K562 (cell line): ENCODE results near the gene GTF2A1. TPM values are rescaled to one million over a fixed set of nuclear protein-coding genes. Genes with fewer than 3 reads are reported as not detected.
"Not testable (repeated sequence)": the region's sequence is repeated elsewhere in the genome, so short reads cannot be mapped to it uniquely, and the experiment has no call there.

Experiments
- ATAC-seq: fragments of 200-7000 bp; cut with Tn5 transposase; 3 replicates; pipeline ENCODE4 v1.9.1; 2020; ENCODE audit warnings: moderate library complexity
- BruUV-seq: library from RNA; stranded (reverse); fragments of 400-500 nt; replicated peaks from 2 replicates; lab custom pipeline; 2021; lab: Mats Ljungman, UMichigan
- CTCF ChIA-PET: fragments of 300-600 bp; formaldehyde crosslinking; extraction: SDS; loops from one replicate; lab custom pipeline; 2021; ENCODE audit warnings: low intra/inter-chr PET ratio; lab: Yijun Ruan, JAX
- POLR2A ChIA-PET: fragments of 300-600, 350-650 bp; sonication (Branson Sonifier 250); formaldehyde crosslinking; extraction: SDS; loops from one replicate; lab custom pipeline; 2021; ENCODE audit warnings: antibody characterized with exemption, inconsistent platforms; lab: Yijun Ruan, JAX
- DNase-seq, 4 experiments: peaks; one replicate each; pipeline versions ENCODE4 v3.0.0 to v3.0.0-alpha.2; 2011 to 2018; ENCODE audit warnings: low spot score in 3 of 4, mixed read lengths in 3 of 4; ENCODE audit errors: extremely low read depth in 1 of 4
- FAIRE-seq: peaks from 2 replicates; lab custom pipeline; 2011; peaks lifted over from hg19 to GRCh38; lab: Jason Lieb, UNC
- H2AFZ ChIP-seq: 2 replicates; pipeline ENCODE4 v1.6.0; 2011; ENCODE audit warnings: low read depth, low read length, control low read depth, inconsistent platforms
- H3K27ac ChIP-seq: fragments of 200-600 bp; 3 replicates; pipeline ENCODE4 v1.8.0; 2011; ENCODE audit warnings: low read depth, mild to moderate bottlenecking, control low read depth, inconsistent platforms, low read length, moderate library complexity, mixed read lengths; ENCODE audit errors: extremely low read depth
- H3K27me3 ChIP-seq, 2 experiments: fragments of 300-600 bp in 1 of 2; 2 replicates in 1 of 2; 3 replicates in 1 of 2; pipeline versions ENCODE4 v1.6.0 to v1.8.0; 2011; ENCODE audit warnings: inconsistent platforms in 2 of 2, low read length in 2 of 2, mild to moderate bottlenecking in 1 of 2, mixed read lengths in 1 of 2, moderate library complexity in 1 of 2; ENCODE audit not compliant: control insufficient read depth in 2 of 2, insufficient read depth in 2 of 2
- H3K36me3 ChIP-seq: fragments of 300-600 bp; 3 replicates; pipeline ENCODE4 v1.8.0; 2011; ENCODE audit warnings: mild to moderate bottlenecking, low read length, inconsistent platforms; ENCODE audit not compliant: control insufficient read depth, insufficient read depth
- H3K4me1 ChIP-seq, 2 experiments: fragments of 200-600 bp in 1 of 2; replicated peaks in 1 of 2; 2 replicates in 1 of 2; 3 replicates in 1 of 2; pipeline versions ENCODE4 v1.5.1 to v1.8.0; 2011; ENCODE audit warnings: inconsistent platforms in 2 of 2, low read length in 2 of 2, mild to moderate bottlenecking in 1 of 2, mixed read lengths in 1 of 2, moderate library complexity in 1 of 2; ENCODE audit not compliant: control insufficient read depth in 2 of 2, insufficient read depth in 2 of 2
- H3K4me2 ChIP-seq: 2 replicates; pipeline ENCODE4 v1.6.1; 2011; ENCODE audit warnings: low read length, control low read depth, inconsistent platforms, mixed read lengths; ENCODE audit not compliant: insufficient read depth
- H3K4me3 ChIP-seq: fragments of 200-600 bp; sonication (generic), shearing (Covaris generic); 2 replicates; pipeline ENCODE4 v1.5.1; 2016; ENCODE audit warnings: control low read depth, inconsistent platforms
- H3K79me2 ChIP-seq: fragments of 200-600 bp; 3 replicates; pipeline ENCODE4 v1.8.0; 2011; ENCODE audit warnings: low read length, inconsistent platforms; ENCODE audit not compliant: control insufficient read depth, insufficient read depth
- H3K9ac ChIP-seq, 2 experiments: 2 replicates each; pipeline versions ENCODE4 v1.6.0 to v1.6.1; 2011; ENCODE audit warnings: low read depth in 2 of 2, low read length in 2 of 2, control low read depth in 1 of 2, inconsistent platforms in 1 of 2, mild to moderate bottlenecking in 1 of 2, mixed read lengths in 1 of 2; ENCODE audit not compliant: insufficient read depth in 1 of 2
- H3K9me1 ChIP-seq: one replicate; pipeline ENCODE4 v1.6.0; 2011; ENCODE audit warnings: inconsistent platforms, mild to moderate bottlenecking, low read length, moderate library complexity; ENCODE audit not compliant: control insufficient read depth, insufficient read depth
- H3K9me3 ChIP-seq: replicated peaks from 2 replicates; pipeline ENCODE4 v1.5.1; 2011; ENCODE audit warnings: low read depth, low read length, inconsistent platforms; ENCODE audit not compliant: control insufficient read depth, insufficient read depth
- H4K20me1 ChIP-seq: replicated peaks from 2 replicates; pipeline ENCODE4 v1.6.1; 2011; ENCODE audit warnings: low read length, inconsistent platforms, mixed read lengths; ENCODE audit not compliant: control insufficient read depth, insufficient read depth
- C11orf30 ChIP-seq: fragments of 450-650 bp; IDR thresholded peaks from 2 replicates; pipeline ENCODE4 v1.6.1; 2016; ENCODE audit warnings: low read depth, mild to moderate bottlenecking
- MAFF ChIP-seq: IDR thresholded peaks from 2 replicates; pipeline ENCODE4 v1.6.1; 2012; ENCODE audit warnings: low read length, improper control_type of control experiment
- MAFG ChIP-seq: fragments of 450-650 bp; conservative IDR thresholded peaks from 2 replicates; pipeline ENCODE4 v1.6.1; 2016; ENCODE audit warnings: missing genetic modification characterization, missing compliant biosample characterization
- MAFK ChIP-seq: IDR thresholded peaks from 2 replicates; pipeline ENCODE4 v1.6.1; 2011; ENCODE audit warnings: low read length, improper control_type of control experiment
- TCF7L2 ChIP-seq: fragments of 150-350 bp; IDR thresholded peaks from 2 replicates; pipeline ENCODE4 v1.6.1; 2016; ENCODE audit warnings: low read depth, mild to moderate bottlenecking, low read length, moderate library complexity
- ZNF316 ChIP-seq: fragments of 450-650 bp; IDR thresholded peaks from 2 replicates; pipeline ENCODE4 v1.6.1; 2016
- ZNF696 ChIP-seq: fragments of 250-450 bp; sonication (Bioruptor Pico); conservative IDR thresholded peaks from 2 replicates; pipeline ENCODE4 v1.4.0; 2020; ENCODE audit warnings: mild to moderate bottlenecking, moderate library complexity
- WGBS: fragments of 100-300 bp; shearing (Covaris generic); methylation state at CpG from one replicate; pipeline ENCODE4 v1.1.6; 2016; ENCODE audit warnings: low coverage, mixed read lengths; ENCODE audit not compliant: insufficient coverage; ENCODE audit errors: missing lambda C conversion rate; 5-methylcytosine and 5-hydroxymethylcytosine counted together
- in situ Hi-C: fragments of 300-500 bp; cut with MboI; formaldehyde crosslinking; loops from 4 replicates; pipeline ENCODE4 v1.15.0; 2018; ENCODE audit warnings: inconsistent platforms, mixed read lengths
- intact Hi-C: fragments of 100-400 bp; cut with micrococcal nuclease; formaldehyde crosslinking; loops from 2 replicates; pipeline ENCODE4 v1.14.2; 2022
- polyA plus RNA-seq, 8 experiments: library from polyadenylated mRNA; depleted of rRNA in 4 of 8; stranded (reverse) in 5 of 8; unstranded in 3 of 8; fragments of >200 nt; fragmentation: Nextera tagmentation in 2 of 8; fragmentation: Illumina TruSeq in 1 of 8; extraction: Ambion mirVana in 2 of 8; extraction: Trizol in 1 of 8; gene quantifications; 2 replicates each; pipeline versions ENCODE4 v1.2.1 to v1.2.3, GENCODE V29; 2011 to 2014; ENCODE audit warnings: inconsistent platforms in 1 of 8, missing spikeins in 1 of 8
- total RNA-seq, 7 experiments: library from RNA; depleted of rRNA in 6 of 7; stranded (reverse); fragments of >200 nt in 6 of 7; fragmentation: Illumina TruSeq in 2 of 7; extraction: Trizol in 2 of 7; gene quantifications; 2 replicates each; pipeline versions ENCODE4 v1.2.1 to v1.2.3, GENCODE V29; 2011 to 2021; ENCODE audit warnings: low replicate concordance in 1 of 7

GTF2A1 gene
- total and polyA plus RNA-seq, 9 of the 15 experiments (the other 6 are each of a cell fraction or from before 2014, with no cell fraction given), result 3.4 to 22.8 (median 14.7) TPM

DNA sequence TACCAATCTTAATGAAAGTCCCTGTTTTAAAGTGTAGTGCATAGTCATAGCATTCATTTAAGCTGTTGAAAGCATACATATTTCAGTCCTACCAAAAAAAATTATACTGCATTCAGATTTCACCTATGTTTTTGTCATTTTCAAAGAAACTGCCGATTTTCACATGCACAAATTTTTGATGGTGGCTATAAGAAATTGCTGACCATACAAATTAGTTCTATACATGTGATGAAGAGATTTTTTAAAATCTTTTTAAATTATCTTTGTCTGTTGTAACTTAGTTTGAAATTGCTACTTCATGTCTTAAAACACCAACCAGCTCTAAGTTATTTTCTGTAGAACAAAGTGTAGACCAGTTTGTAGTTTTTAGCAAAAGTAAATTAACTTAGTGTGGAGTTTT lies 3.5 kb upstream of the GTF2A1 start:
- Histone ChIP-seq H3K4me1 (peaks cover 3 to 14% of the 10 kb centered on the region in 2 experiments; a peak in 4 of 5 replicates), H3K27ac (no peak overlapping the region), H3K4me3 (no peak overlapping the region), H3K9me1 (no peaks in the 10 kb centered on the region), H3K36me3 (no peaks in the 10 kb centered on the region), H3K27me3 (no peaks in the 10 kb centered on the region), H2AFZ (no peak overlapping the region), H3K4me2 (no peak overlapping the region), H3K79me2 (peaks cover 17% of the 10 kb centered on the region), H3K9ac (no peak overlapping the region), H4K20me1 (no peaks in the 10 kb centered on the region), H3K9me3 (no peaks in the 10 kb centered on the region)
- in situ Hi-C loops, result no loop called here
- CTCF ChIA-PET, result no interaction called here
- ATAC-seq (no peak), FAIRE-seq (no peak), DNase-seq (no peak)
- WGBS, result 59% methylated on average over 1 of the region's 1 CpG
- TF ChIP-seq TCF7L2 (no peak), MAFG (peak; percentile 72), ZNF696 (CRISPR knock-in tag) (no peak), MAFK (peak; percentile 77), ZNF316 (peak; percentile 94), MAFF (peak; percentile 83), C11orf30 (peak; percentile 84)
- intact Hi-C loops, result loop anchor here (5.0 kb wide), 1 partner anchor 203 kb away; no protein-coding TSS in a partner anchor
- POLR2A ChIA-PET, result interaction anchor here (0.7 kb wide), 1 partner anchor 234 kb away, joined by 3 read pairs; no protein-coding TSS in a partner anchor
- BruUV-seq, result no TSS peak

DNA sequence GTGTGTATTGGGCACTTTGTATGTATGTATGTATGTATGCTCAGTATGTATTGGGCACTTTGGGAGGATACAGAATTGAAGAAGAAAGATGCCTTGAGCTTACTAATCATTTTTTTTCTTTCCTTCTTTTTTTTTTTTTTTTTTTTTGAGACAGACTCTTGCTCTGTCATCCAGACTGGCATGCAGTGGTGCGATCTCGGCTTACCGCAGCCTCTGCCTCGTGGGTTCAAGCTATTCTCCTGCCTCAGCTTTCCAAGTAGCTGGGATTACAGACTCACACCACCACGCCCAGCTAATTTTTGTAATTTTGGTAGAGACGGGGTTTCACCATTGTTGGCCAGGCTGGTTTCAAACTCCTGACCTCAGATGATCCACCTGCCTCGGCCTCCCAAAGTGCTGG lies 3.0 kb upstream of the GTF2A1 start:
- DNase-seq, H3K9me3 ChIP-seq, FAIRE-seq, H3K4me2 ChIP-seq, H3K4me3 ChIP-seq, BruUV-seq, H3K27ac ChIP-seq, ATAC-seq, in situ Hi-C loops, H4K20me1 ChIP-seq, H3K9ac ChIP-seq, H3K9me1 ChIP-seq, CTCF ChIA-PET, H3K36me3 ChIP-seq, H3K27me3 ChIP-seq: not testable (repeated sequence)
- Histone ChIP-seq H3K79me2 (peaks cover 22% of the 10 kb centered on the region), H2AFZ (peak overlapping the region; percentile 96), H3K4me1 (peaks cover 3 to 14% of the 10 kb centered on the region in 2 experiments; a peak in 4 of 5 replicates)
- POLR2A ChIA-PET, result interaction anchor here (0.7 kb wide), 1 partner anchor 234 kb away, joined by 3 read pairs; no protein-coding TSS in a partner anchor
- WGBS, result 85% methylated on average over 7 of the region's 7 CpGs
- intact Hi-C loops, result loop anchor here (5.0 kb wide), 1 partner anchor 204 kb away; no protein-coding TSS in a partner anchor
